K562 (cell line): Measurements from ENCODE around the gene C10orf53. TPM values are rescaled to one million over a fixed set of nuclear protein-coding genes. Genes with fewer than 3 reads are reported as not detected.

ENCODE experiments used
- BRF2 ChIP-seq: IDR thresholded peaks from 3 replicates; pipeline ENCODE4 v1.6.1; 2011; ENCODE audit warnings: borderline replicate concordance, mild to moderate bottlenecking; ENCODE audit not compliant: insufficient read length, insufficient read depth
- CREBBP ChIP-seq: IDR thresholded peaks from one replicate; pipeline ENCODE4 v1.6.1; 2012; ENCODE audit warnings: low read depth, mild to moderate bottlenecking, control low read depth, inconsistent platforms, low read length
- ETS2 ChIP-seq: IDR thresholded peaks from 2 replicates; pipeline ENCODE4 v1.6.1; 2016; ENCODE audit warnings: borderline replicate concordance, missing genetic modification characterization, mild to moderate bottlenecking, moderate library complexity, missing compliant biosample characterization; ENCODE audit not compliant: poor library complexity, severe bottlenecking
- KLF13 ChIP-seq: fragments of 450-650 bp; IDR thresholded peaks from 2 replicates; pipeline ENCODE4 v1.6.1; 2016; ENCODE audit warnings: missing genetic modification characterization, low read depth, mild to moderate bottlenecking, missing compliant biosample characterization, moderate library complexity, borderline replicate concordance
- LCOR ChIP-seq: sonication (generic); formaldehyde crosslinking; IDR thresholded peaks from 2 replicates; pipeline ENCODE4 v1.8.0; 2022; ENCODE audit warnings: mild to moderate bottlenecking, missing genetic modification reagents
- MCM7 ChIP-seq, 2 experiments: fragments of 450-650 bp; IDR thresholded peaks; 2 replicates each; pipeline ENCODE4 v1.6.1; 2016 to 2018
- MYC ChIP-seq, 2 experiments: fragments of 250-450 bp in 1 of 2; sonication (Bioruptor Pico) in 1 of 2; IDR thresholded peaks; 2 replicates each; pipeline versions ENCODE4 v1.5.1 to v1.6.1; 2012 to 2021; ENCODE audit warnings: low read depth in 2 of 2, borderline replicate concordance in 1 of 2, improper control_type of control experiment in 1 of 2, low read length in 1 of 2, mild to moderate bottlenecking in 1 of 2, moderate library complexity in 1 of 2
- NR4A1 ChIP-seq, 2 experiments: fragments of 250-450 bp in 1 of 2; fragments of 450-650 bp in 1 of 2; sonication (Bioruptor Pico) in 1 of 2; IDR thresholded peaks; 2 replicates each; pipeline versions ENCODE4 v1.4.0 to v1.6.1; 2016 to 2020; ENCODE audit warnings: mild to moderate bottlenecking in 2 of 2, missing compliant biosample characterization in 1 of 2, missing genetic modification characterization in 1 of 2, moderate library complexity in 1 of 2
- NRF1 ChIP-seq, 2 experiments: fragments of 450-650 bp; IDR thresholded peaks in 1 of 2; conservative IDR thresholded peaks in 1 of 2; 2 replicates each; pipeline ENCODE4 v1.6.1; 2014; ENCODE audit warnings: mild to moderate bottlenecking in 2 of 2
- PCBP2 ChIP-seq: fragments of 200-400 bp; formaldehyde crosslinking; IDR thresholded peaks from 2 replicates; pipeline ENCODE4 v1.6.1; 2018; ENCODE audit warnings: low read length, low read depth, mild to moderate bottlenecking, moderate library complexity; ENCODE audit not compliant: poor library complexity, severe bottlenecking
- SIX5 ChIP-seq, 2 experiments: IDR thresholded peaks; 2 replicates each; pipeline ENCODE4 v1.6.1; 2011; ENCODE audit warnings: low read length in 2 of 2, borderline replicate concordance in 1 of 2, low read depth in 1 of 2, mild to moderate bottlenecking in 1 of 2, moderate library complexity in 1 of 2; ENCODE audit not compliant: insufficient read depth in 1 of 2
- THRAP3 ChIP-seq: fragments of 450-650 bp; IDR thresholded peaks from 2 replicates; pipeline ENCODE4 v1.6.1; 2016; ENCODE audit warnings: mild to moderate bottlenecking, inconsistent platforms, borderline replicate concordance
- TRIM25 ChIP-seq: fragments of 450-650 bp; IDR thresholded peaks from 2 replicates; pipeline ENCODE4 v1.7.0; 2016; ENCODE audit warnings: borderline replicate concordance
- ZBTB8A ChIP-seq: fragments of 450-650 bp; IDR thresholded peaks from 2 replicates; pipeline ENCODE4 v1.6.1; 2018; ENCODE audit warnings: mild to moderate bottlenecking, moderate library complexity; ENCODE audit not compliant: partially characterized antibody
- polyA plus RNA-seq, 8 experiments: library from polyadenylated mRNA; depleted of rRNA in 4 of 8; stranded (reverse) in 5 of 8; unstranded in 3 of 8; fragments of >200 nt; fragmentation: Nextera tagmentation in 2 of 8; fragmentation: Illumina TruSeq in 1 of 8; extraction: Ambion mirVana in 2 of 8; extraction: Trizol in 1 of 8; gene quantifications; 2 replicates each; pipeline versions ENCODE4 v1.2.1 to v1.2.3, GENCODE V29; 2011 to 2014; ENCODE audit warnings: inconsistent platforms in 1 of 8, missing spikeins in 1 of 8
- total RNA-seq, 7 experiments: library from RNA; depleted of rRNA in 6 of 7; stranded (reverse); fragments of >200 nt in 6 of 7; fragmentation: Illumina TruSeq in 2 of 7; extraction: Trizol in 2 of 7; gene quantifications; 2 replicates each; pipeline versions ENCODE4 v1.2.1 to v1.2.3, GENCODE V29; 2011 to 2021; ENCODE audit warnings: low replicate concordance in 1 of 7
- TF ChIP-seq, protein P1 (sequence below): fragments of 450-650 bp; conservative IDR thresholded peaks from 2 replicates; pipeline ENCODE4 v1.6.1; 2016; ENCODE audit warnings: missing genetic modification characterization, low read depth, mild to moderate bottlenecking, missing compliant biosample characterization, moderate library complexity
- TF ChIP-seq, protein P2 (sequence below): fragments of 450-650 bp; formaldehyde crosslinking; IDR thresholded peaks from 2 replicates; pipeline ENCODE4 v1.4.0; 2020; ENCODE audit warnings: mild to moderate bottlenecking, mixed read lengths
- TF ChIP-seq, protein P3 (sequence below): fragments of 450-650 bp; conservative IDR thresholded peaks from 2 replicates; pipeline ENCODE4 v1.6.1; 2016; ENCODE audit warnings: missing genetic modification characterization, low read depth, mild to moderate bottlenecking, control low read depth, missing compliant biosample characterization
- TF ChIP-seq, protein P4 (sequence below): sonication (generic); formaldehyde crosslinking; IDR thresholded peaks from 2 replicates; pipeline ENCODE4 v1.9.0; 2022; ENCODE audit warnings: mild to moderate bottlenecking, missing genetic modification reagents

The C10orf53 gene
- total and polyA plus RNA-seq, 9 of the 15 experiments (the other 6 are each of a cell fraction or from before 2014, with no cell fraction given), result not detected

DNA sequence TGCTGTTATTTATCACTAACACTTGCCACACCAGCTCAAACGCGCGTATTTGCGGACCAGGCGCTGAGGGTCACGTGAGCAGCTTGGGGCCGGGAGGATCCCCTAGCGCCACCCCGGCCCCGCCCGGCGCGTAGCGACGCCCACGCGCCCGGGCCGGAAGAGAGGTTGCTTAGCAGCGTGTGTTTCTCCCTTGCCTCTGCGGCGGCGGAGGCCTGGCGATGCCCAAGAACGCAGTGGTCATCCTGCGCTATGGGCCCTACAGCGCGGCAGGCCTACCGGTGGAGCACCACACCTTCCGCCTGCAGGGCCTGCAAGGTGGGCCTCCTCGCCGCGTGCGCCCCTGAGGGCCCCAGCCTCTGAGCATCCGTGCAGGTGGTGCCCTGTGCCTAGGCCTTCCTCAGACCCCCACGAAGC, at the start of gene C10orf53 (continued):
- TF ChIP-seq, protein P1, sequence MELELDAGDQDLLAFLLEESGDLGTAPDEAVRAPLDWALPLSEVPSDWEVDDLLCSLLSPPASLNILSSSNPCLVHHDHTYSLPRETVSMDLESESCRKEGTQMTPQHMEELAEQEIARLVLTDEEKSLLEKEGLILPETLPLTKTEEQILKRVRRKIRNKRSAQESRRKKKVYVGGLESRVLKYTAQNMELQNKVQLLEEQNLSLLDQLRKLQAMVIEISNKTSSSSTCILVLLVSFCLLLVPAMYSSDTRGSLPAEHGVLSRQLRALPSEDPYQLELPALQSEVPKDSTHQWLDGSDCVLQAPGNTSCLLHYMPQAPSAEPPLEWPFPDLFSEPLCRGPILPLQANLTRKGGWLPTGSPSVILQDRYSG (tag), result no peak
- TF ChIP-seq KLF13 (tag) (no peak), CREBBP (no peak), LCOR (CRISPR knock-in tag) (no peak), MCM7 (IDR thresholded peaks at IDR 0.05) (no peak), THRAP3 (no peak), TRIM25 (no peak), PCBP2 (no peak), MYC (IDR thresholded peaks at IDR 0.05; ENCODE audit: low read depth, low read length) (peak; percentile 48; the same call in 1 of the 2 replicates), MYC (CRISPR knock-in tag; IDR thresholded peaks at IDR 0.05; ENCODE audit: borderline replicate concordance, low read depth) (no peak), ZBTB8A (no peak), NRF1 (conservative IDR thresholded peaks at IDR 0.05 in 1 of 2, IDR thresholded peaks at IDR 0.05 in 1 of 2) (peak; percentile 34 to 60; a peak in 2 of 4 replicates), ETS2 (tag) (no peak), NR4A1 (CRISPR knock-in tag; IDR thresholded peaks at IDR 0.05) (no peak), NR4A1 (tag; IDR thresholded peaks at IDR 0.05) (no peak), SIX5 (IDR thresholded peaks at IDR 0.05; ENCODE audit: borderline replicate concordance in 1 of 2, insufficient read depth in 1 of 2, low read depth in 1 of 2, low read length in 2 of 2) (no peak), BRF2 (no peak)
- TF ChIP-seq, protein P2, sequence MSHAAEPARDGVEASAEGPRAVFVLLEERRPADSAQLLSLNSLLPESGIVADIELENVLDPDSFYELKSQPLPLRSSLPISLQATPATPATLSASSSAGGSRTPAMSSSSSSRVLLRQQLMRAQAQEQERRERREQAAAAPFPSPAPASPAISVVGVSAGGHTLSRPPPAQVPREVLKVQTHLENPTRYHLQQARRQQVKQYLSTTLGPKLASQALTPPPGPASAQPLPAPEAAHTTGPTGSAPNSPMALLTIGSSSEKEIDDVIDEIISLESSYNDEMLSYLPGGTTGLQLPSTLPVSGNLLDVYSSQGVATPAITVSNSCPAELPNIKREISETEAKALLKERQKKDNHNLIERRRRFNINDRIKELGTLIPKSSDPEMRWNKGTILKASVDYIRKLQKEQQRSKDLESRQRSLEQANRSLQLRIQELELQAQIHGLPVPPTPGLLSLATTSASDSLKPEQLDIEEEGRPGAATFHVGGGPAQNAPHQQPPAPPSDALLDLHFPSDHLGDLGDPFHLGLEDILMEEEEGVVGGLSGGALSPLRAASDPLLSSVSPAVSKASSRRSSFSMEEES (CRISPR knock-in tag), result peak; percentile 97
- TF ChIP-seq, protein P3, sequence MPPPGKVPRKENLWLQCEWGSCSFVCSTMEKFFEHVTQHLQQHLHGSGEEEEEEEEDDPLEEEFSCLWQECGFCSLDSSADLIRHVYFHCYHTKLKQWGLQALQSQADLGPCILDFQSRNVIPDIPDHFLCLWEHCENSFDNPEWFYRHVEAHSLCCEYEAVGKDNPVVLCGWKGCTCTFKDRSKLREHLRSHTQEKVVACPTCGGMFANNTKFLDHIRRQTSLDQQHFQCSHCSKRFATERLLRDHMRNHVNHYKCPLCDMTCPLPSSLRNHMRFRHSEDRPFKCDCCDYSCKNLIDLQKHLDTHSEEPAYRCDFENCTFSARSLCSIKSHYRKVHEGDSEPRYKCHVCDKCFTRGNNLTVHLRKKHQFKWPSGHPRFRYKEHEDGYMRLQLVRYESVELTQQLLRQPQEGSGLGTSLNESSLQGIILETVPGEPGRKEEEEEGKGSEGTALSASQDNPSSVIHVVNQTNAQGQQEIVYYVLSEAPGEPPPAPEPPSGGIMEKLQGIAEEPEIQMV (tag), result no peak
- TF ChIP-seq, protein P4, sequence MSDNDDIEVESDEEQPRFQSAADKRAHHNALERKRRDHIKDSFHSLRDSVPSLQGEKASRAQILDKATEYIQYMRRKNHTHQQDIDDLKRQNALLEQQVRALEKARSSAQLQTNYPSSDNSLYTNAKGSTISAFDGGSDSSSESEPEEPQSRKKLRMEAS (CRISPR knock-in tag), result peak; percentile 50
